ENCODE results near the gene CIB2. TPM values are rescaled to one million over a fixed set of nuclear protein-coding genes. Genes with fewer than 3 reads are reported as not detected.
A peak's percentile ranks its signal among the peaks of the same experiment; 100 is the strongest.
"Not testable (repeated sequence)": the region's sequence is repeated elsewhere in the genome, so short reads cannot be mapped to it uniquely, and the experiment has no call there.

CIB2 gene
- total RNA-seq, 2 donors from 2014 or later, result 0.67 to 1.8 TPM

- H3K4me3 Mint-ChIP-seq, result no peak overlapping the region
- no peaks in the 10 kb centered on the region for H3K27me3 Mint-ChIP-seq
- no peaks in the 10 kb centered on the region for H3K9me3 Mint-ChIP-seq
- peaks cover 20% of the 10 kb centered on the region for H3K36me3 Mint-ChIP-seq
- H3K4me1 Mint-ChIP-seq (ENCODE audit: low read depth in 2 of 2), result no peaks in the 10 kb centered on the region
- DNase-seq (ENCODE audit: low spot score), result no peak
- no peak overlapping the region for H3K27ac Mint-ChIP-seq
- ATAC-seq, result no peak
These were observed 28.1 kb upstream of the CIB2 start for GRCh38 chr15:78159395-78159794.

GRCh38 chr15:78157203-78157602 is 26.0 kb upstream of the CIB2 start:
- Mint-ChIP-seq H3K27ac (peak overlapping the region in 1 of 2 donors; percentile 41), H3K27me3 (no peaks in the 10 kb centered on the region), H3K9me3 (no peaks in the 10 kb centered on the region), H3K4me3 (no peak overlapping the region), H3K4me1 (ENCODE audit: low read depth in 2 of 2) (peaks cover 0 to 5% of the 10 kb centered on the region in 2 donors), H3K36me3 (peaks cover 11% of the 10 kb centered on the region)
- DNase-seq (ENCODE audit: low spot score), result no peak
- no peak for ATAC-seq

DNA sequence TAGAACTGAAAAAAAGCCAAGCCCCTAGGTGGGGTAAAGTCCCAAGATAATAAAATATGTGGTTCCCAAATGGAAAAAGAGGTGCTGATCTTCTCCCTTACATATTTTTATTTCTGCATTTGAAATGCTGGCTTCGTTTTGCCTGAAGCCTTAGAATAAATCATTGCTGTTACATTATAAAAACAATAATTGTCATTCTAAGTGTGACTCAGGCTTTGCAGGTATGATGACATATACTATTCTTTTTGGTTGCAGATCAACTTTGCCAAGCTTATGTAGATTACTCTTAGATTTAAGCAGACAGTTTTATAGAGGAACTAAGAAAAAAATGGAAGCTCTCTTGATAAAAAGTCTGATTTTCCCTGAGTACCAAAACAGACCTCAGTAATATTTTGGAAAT is 25.4 kb upstream of the CIB2 start:
- H3K9me3 Mint-ChIP-seq, result no peaks in the 10 kb centered on the region
- H3K27ac Mint-ChIP-seq, result no peak overlapping the region
- ATAC-seq (no peak), DNase-seq (ENCODE audit: low spot score) (no peak)
- H3K27me3 Mint-ChIP-seq, result no peaks in the 10 kb centered on the region
- peaks cover 5% of the 10 kb centered on the region for H3K36me3 Mint-ChIP-seq
- H3K4me3 Mint-ChIP-seq, result no peak overlapping the region
- H3K4me1 Mint-ChIP-seq (ENCODE audit: low read depth in 2 of 2), result peaks cover 0 to 5% of the 10 kb centered on the region in 2 donors

DNA sequence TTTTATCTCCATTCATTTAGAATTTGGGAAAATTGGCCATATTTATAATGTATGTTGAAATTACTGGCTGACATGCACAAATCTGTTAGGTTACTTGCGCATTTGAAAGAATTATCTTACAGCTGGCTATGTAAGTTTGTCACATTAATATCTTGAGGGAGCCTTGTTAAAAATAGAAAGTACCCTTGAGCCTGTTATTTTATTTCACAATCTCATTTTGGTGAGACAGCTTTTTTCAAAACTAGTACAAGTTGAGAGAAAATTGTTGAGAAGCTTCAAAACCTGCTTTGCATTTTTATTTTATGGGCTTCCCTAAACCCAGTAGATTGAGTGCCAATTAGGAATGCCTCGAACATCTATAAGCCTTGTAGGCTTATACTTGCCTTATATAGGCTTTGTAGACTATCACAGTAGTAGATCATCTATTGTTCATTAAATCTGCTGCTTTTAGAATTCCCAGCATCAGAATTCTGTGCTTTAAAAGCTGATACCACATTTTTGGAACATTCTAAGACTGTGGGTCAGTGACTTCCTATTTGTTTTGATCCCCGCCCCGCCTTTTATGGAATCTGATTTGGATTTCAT is 24.2 kb upstream of the CIB2 start:
- Mint-ChIP-seq H3K4me1 (ENCODE audit: low read depth in 2 of 2) (peaks cover 5 to 10% of the 10 kb centered on the region in 2 donors), H3K9me3 (no peaks in the 10 kb centered on the region)

DNA sequence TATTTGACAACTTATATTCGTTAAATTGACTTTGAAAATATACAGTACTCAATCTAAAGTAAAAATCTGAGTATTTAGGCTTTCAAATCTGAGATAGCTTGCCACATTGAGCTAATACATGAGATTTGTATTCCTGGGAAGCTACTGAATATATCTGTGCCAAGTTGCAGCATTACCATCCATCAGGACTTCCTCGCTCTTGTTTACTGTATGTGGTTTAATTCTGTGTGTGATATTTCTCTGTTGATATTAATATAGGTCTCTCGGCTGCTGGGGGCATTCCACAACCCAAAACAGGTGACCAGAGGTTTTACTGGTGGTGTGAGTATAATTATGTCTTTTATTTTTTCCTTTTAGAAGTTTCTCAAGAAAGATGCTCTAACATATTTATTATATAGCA is 23.7 kb upstream of the CIB2 start:
- Mint-ChIP-seq H3K9me3 (no peaks in the 10 kb centered on the region), H3K4me1 (ENCODE audit: low read depth in 2 of 2) (peaks cover 10 to 12% of the 10 kb centered on the region in 2 donors)
- no peak for ATAC-seq

More for the DNA sequence above, 24.2 kb upstream of the CIB2 start:
- Mint-ChIP-seq H3K27ac (no peak overlapping the region), H3K36me3 (peaks cover 4% of the 10 kb centered on the region), H3K27me3 (no peaks in the 10 kb centered on the region), H3K4me3 (no peak overlapping the region)
- ATAC-seq, result no peak
- DNase-seq (ENCODE audit: low spot score), result no peak

DNA sequence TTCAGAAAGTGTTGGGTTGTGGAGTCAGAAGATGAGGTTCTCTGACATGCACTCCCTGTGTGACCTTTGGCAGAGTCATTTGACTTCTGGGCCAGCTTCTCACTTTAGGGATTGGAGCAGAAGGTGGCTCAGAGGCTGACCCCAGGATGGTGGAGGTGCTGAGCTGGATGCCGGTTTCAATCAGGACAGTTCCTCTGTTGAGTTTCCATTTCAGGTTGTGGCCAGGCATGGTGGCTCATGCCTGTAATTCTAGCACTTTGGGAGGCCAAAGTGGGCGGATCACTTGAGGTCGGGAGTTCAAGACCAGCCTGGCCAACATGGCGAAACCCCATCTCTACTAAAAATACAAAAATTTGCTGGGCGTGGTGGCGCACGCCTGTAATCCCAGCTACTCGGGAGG is 19.8 kb upstream of the CIB2 start:
- H3K4me3 Mint-ChIP-seq, result peak overlapping the region; percentile 95
- peaks cover 26% of the 10 kb centered on the region in 2 donors for H3K4me1 Mint-ChIP-seq (ENCODE audit: low read depth in 2 of 2)
- not testable (repeated sequence) for H3K36me3 Mint-ChIP-seq; ATAC-seq; DNase-seq (ENCODE audit: low spot score); H3K9me3 Mint-ChIP-seq; H3K27me3 Mint-ChIP-seq
- peak overlapping the region; percentile 67 to 87 for H3K27ac Mint-ChIP-seq

More for the DNA sequence above, 23.7 kb upstream of the CIB2 start:
- DNase-seq (ENCODE audit: low spot score), result no peak
- Mint-ChIP-seq H3K36me3 (peaks cover 4% of the 10 kb centered on the region), H3K4me3 (no peak overlapping the region), H3K27me3 (no peaks in the 10 kb centered on the region), H3K27ac (no peak overlapping the region)

DNA sequence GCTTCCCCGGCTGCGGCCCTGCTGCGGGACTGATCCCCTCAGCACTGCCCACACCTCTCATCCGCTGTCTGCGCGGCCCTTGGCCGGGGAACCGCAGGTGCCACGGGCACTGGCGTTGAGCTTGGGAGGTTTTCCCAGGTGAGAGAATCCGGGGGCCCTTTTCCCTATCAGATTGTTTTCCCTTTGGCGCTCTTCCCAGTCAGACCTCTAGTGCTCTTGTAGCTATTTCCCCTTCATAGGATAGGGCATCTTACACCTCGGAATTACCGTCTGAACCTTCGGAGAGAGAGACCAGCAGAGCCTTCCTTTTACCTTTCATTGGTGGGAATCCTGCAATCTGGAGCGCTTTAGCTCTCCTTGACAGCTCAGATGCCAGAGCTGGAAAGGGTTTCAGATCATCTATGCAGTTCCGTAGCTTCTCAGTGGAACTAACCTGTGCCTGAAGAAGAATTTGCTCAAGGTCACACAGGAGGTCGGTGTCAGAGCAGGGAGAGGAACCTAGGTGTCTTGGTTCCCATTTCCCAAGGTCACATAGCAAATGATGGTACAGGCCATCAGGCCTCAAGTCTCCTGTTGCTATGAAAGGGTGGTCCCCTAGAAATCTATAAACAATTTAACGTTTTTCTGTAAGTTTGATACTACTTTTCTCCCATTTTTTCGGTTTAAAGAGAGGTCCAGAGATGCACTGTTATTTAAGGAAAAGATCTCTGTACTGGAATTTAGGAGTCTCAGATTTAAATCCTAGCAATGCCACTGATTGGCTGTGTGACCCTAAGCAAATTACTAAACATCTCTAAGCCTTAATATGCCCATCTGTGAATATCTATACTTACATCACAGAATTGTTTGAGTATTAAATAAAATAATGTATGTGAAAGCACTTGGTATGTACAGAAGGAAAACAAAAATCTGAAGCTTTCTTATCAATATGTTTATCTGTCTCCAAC is 18.8 kb upstream of the CIB2 start:
- DNase-seq (ENCODE audit: low spot score), result no peak
- no peak for ATAC-seq
- Mint-ChIP-seq H3K27ac (peak overlapping the region; percentile 67 to 87), H3K27me3 (no peaks in the 10 kb centered on the region), H3K4me3 (peak overlapping the region; percentile 95), H3K4me1 (ENCODE audit: low read depth in 2 of 2) (peaks cover 26% of the 10 kb centered on the region in 2 donors), H3K9me3 (no peaks in the 10 kb centered on the region), H3K36me3 (peaks cover 4% of the 10 kb centered on the region)

- Mint-ChIP-seq H3K27ac (peak within 1 kb of the TSS; percentile 74 to 98), H3K4me3 (peak within 1 kb of the TSS; percentile 95), H3K4me1 (ENCODE audit: low read depth in 2 of 2) (peaks cover 26% of the 10 kb centered on the region in 2 donors), H3K27me3 (no peaks in the 10 kb centered on the region), H3K36me3 (peaks cover 4% of the 10 kb centered on the region), H3K9me3 (no peaks in the 10 kb centered on the region)
- ATAC-seq (peak; percentile 97 to 99), DNase-seq (ENCODE audit: low spot score) (peak; percentile 99)
These were observed 18.0 kb upstream of the CIB2 start, which contains the start of gene IDH3A for GRCh38 chr15:78149068-78149804. Gene IDH3A (plus strand): TSS chr15:78149362. CDS start chr15:78149404, 42 bp downstream.

DNA sequence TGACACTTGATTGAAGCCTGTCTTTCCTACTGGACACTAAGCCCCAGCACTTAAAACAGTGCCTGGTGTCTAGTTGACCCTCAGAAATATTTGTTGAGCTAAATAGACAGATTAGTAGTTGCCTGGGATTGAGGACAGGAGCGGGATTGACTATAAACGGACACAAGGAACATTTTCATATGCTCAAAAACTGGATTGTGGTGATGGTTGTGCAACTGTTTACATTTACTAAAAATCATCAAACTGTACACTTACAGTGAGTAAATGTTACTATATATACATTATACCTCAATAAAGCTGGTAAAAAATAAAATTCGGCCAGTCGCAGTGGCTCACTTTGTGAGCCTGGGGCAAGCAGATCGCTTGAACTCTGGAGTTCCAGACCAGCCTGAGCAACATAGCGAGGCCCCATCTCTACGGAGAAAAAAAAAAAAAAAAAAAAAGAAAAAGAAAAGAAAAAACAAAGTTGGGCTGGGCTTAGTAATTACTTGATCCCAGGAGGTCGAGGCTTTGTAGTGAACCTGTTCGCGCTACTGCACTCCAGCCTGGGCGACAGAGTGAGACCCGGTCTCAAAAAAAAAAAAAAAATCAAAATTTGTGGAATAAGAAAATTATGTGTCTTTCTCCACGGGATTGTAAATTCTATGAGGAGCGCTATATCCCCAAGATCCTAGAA is 17.3 kb upstream of the CIB2 start:
- DNase-seq (ENCODE audit: low spot score) (no peak), ATAC-seq (no peak)
- H3K27ac Mint-ChIP-seq, result peak overlapping the region; percentile 74 to 98
- H3K36me3 Mint-ChIP-seq, result peaks cover 4% of the 10 kb centered on the region
- H3K9me3 Mint-ChIP-seq, result no peaks in the 10 kb centered on the region
- H3K4me1 Mint-ChIP-seq (ENCODE audit: low read depth in 2 of 2), result peaks cover 26% of the 10 kb centered on the region in 2 donors
- H3K27me3 Mint-ChIP-seq, result no peaks in the 10 kb centered on the region
- H3K4me3 Mint-ChIP-seq, result peak overlapping the region; percentile 81

DNA sequence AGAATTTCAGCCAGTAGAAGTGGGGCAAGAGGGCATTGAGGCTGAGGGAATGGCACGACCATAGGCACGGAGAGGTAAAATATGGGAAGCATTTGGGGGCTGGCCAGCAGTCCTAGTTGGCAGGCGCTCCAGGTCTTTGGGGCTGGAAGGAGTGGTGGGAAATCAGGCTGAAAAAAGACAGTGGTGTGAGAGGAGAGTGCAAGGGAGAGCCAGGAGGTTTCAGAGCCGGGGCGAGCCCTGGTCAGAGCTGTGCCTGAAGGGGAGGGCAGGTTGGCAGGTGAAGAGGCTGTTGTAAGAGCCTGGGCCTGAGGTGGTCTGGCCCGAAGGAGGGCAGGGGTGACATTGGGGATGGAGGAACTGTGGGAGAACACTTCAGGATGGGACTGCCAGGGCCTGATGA is 16.3 kb upstream of the CIB2 start:
- Mint-ChIP-seq H3K27me3 (no peaks in the 10 kb centered on the region), H3K27ac (peak overlapping the region; percentile 7 to 98), H3K4me1 (ENCODE audit: low read depth in 2 of 2) (peaks cover 21 to 26% of the 10 kb centered on the region in 2 donors), H3K36me3 (no peaks in the 10 kb centered on the region), H3K9me3 (no peaks in the 10 kb centered on the region), H3K4me3 (peak overlapping the region; percentile 56)
- ATAC-seq, result no peak
- DNase-seq (ENCODE audit: low spot score), result no peak

GRCh38 chr15:78146425-78147154 is 15.3 kb upstream of the CIB2 start:
- Mint-ChIP-seq H3K4me3 (no peak overlapping the region), H3K9me3 (no peaks in the 10 kb centered on the region)

DNA sequence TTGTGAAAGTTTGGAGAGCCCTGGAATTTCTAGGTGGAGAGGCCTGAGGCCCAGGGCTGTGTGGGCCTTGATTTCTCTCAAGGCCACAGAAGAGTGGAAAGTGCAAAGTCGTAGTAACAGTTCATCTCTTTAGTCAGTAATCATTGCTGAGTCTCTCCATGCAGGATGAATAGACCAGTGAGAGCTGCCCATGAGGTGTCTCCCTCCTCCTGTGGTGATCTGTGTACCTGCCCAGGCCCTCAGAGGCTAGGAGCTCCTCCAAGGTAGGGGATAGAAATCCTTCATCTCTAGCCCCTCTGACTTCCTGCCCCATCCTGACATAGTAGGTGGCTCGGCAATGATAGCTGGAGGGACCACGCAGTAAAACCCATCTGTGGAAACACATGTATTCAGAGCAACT is 11.1 kb upstream of the CIB2 start:
- Mint-ChIP-seq H3K36me3 (no peaks in the 10 kb centered on the region), H3K27ac (no peak overlapping the region), H3K27me3 (no peaks in the 10 kb centered on the region), H3K4me3 (no peak overlapping the region), H3K4me1 (ENCODE audit: low read depth in 2 of 2) (peaks cover 4 to 5% of the 10 kb centered on the region in 2 donors), H3K9me3 (no peaks in the 10 kb centered on the region)
- DNase-seq (ENCODE audit: low spot score), result no peak
- ATAC-seq, result no peak

More at GRCh38 chr15:78146425-78147154, 15.3 kb upstream of the CIB2 start:
- Mint-ChIP-seq H3K36me3 (no peaks in the 10 kb centered on the region), H3K27ac (peak overlapping the region; percentile 7 to 98), H3K27me3 (no peaks in the 10 kb centered on the region), H3K4me1 (ENCODE audit: low read depth in 2 of 2) (peaks cover 24 to 26% of the 10 kb centered on the region in 2 donors)
- DNase-seq (ENCODE audit: low spot score) (no peak), ATAC-seq (no peak)

DNA sequence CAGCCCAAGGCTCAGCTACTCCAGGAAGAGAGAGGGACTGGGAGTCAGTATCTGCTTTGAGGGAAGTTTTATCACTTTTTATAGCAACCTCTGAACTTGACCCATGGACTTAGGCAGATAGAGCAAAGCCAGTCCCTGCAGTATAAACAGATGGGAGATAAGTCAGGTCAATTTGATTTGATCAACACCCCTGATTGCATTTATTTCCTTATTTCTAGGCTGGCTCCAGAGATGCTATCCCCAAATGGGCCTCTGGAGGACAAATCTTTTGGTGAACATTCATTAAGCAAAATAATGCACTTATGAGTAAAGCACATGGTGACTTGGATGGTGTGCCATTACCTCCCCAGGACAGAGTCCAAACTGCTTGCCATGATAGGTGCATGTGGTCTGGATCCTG is 9.0 kb upstream of the CIB2 start:
- no peak overlapping the region for H3K4me3 Mint-ChIP-seq
- ATAC-seq (no peak), DNase-seq (ENCODE audit: low spot score) (no peak)
- H3K9me3 Mint-ChIP-seq, result no peaks in the 10 kb centered on the region
- H3K36me3 Mint-ChIP-seq, result no peaks in the 10 kb centered on the region
- peaks cover 0 to 3% of the 10 kb centered on the region in 2 donors for H3K4me1 Mint-ChIP-seq (ENCODE audit: low read depth in 2 of 2)
- H3K27ac Mint-ChIP-seq, result no peak overlapping the region
- no peaks in the 10 kb centered on the region for H3K27me3 Mint-ChIP-seq
